ENCODE results near the gene SPESP1. TPM values are rescaled to one million over a fixed set of nuclear protein-coding genes. Genes with fewer than 3 reads are reported as not detected.

Gene SPESP1
- 10 to 100 TPM in 1 of 4 donors, 1 to 10 TPM in 3; 2.0 to 10.8 (median 7.1) TPM for total RNA-seq
- polyA plus RNA-seq: 4.9 TPM
- long read RNA-seq, donor 1, transcript SPESP1-201 (2 exons, 1,431 nt): major isoform, 21 of 23 reads
- long read RNA-seq, donor 1, partial matches to known transcripts: 0 of 23 reads
- long read RNA-seq, donor 1, other reads (novel, unspliced or antisense): 2 of 23 reads
- long read RNA-seq, donor 2, partial matches to known transcripts: 2 of 7 reads
- long read RNA-seq, donor 2, other reads (novel, unspliced or antisense): 1 of 7 reads
- long read RNA-seq, donor 3, transcript SPESP1-201 (2 exons, 1,431 nt): major isoform, 7 of 8 reads
- long read RNA-seq, donor 3, partial matches to known transcripts: 0 of 8 reads
- long read RNA-seq, donor 3, other reads (novel, unspliced or antisense): 1 of 8 reads
- long read RNA-seq, donor 4, transcript SPESP1-201 (2 exons, 1,431 nt): major isoform, 8 of 8 reads
- long read RNA-seq, donor 4, partial matches to known transcripts: 0 of 8 reads
- long read RNA-seq, donor 4, other reads (novel, unspliced or antisense): 0 of 8 reads

DNA sequence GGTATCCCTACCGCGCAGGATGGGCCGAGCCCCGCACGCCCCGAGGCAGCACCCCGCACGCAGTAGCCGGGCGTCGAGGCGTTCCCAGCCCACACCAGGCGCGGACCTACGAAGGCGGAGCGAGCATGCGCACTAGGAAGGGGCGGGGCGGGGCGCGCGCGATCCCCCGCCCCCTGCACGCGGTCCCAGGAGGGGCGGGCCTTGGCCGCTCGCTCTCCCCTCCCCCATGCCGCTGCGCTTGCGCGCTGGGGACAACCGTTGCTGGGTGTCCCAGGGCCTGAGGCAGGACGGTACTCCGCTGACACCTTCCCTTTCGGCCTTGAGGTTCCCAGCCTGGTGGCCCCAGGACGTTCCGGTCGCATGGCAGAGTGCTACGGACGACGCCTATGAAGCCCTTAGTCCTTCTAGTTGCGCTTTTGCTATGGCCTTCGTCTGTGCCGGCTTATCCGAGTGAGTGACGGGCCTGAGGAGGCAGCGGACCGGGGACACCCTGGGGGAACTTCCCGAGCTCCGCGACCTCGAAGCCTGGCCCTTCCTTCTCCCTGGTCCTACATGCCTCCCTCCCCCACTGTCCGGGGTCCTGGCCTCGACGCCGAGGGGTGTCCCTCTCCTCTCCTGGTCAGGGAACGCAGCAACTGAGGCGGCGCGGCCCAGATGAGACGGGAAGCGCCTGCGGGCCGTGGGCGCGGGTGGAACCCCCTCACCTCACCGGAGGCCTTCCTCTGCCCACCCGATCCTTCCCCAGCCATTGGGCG is at the start of gene SPESP1:
Gene SPESP1, plus strand, starts transcription at position 258 of the 755 bp plus-strand sequence. Its CDS starts 129 bp downstream, at position 387.
- ATAC-seq (peak; percentile 91 to 92), DNase-seq (peak; percentile 69 to 92 (median 89))
- Histone ChIP-seq H3K9me3 (ENCODE audit: control insufficient read depth, low read length) (no peaks in the 10 kb centered on the region), H3K27ac (ENCODE audit: low read length) (no peak within 1 kb of the TSS), H3K27me3 (ENCODE audit: control insufficient read depth, insufficient read depth) (no peaks in the 10 kb centered on the region), H3K4me1 (ENCODE audit: control insufficient read depth, insufficient read depth, low read length) (no peaks in the 10 kb centered on the region), H3K4me3 (ENCODE audit: low read length) (peak within 1 kb of the TSS; percentile 9)
- intact Hi-C loops (cut with DNase I): no loop called here
- 56% methylated on average over 72 of the region's 72 CpGs for WGBS

DNA sequence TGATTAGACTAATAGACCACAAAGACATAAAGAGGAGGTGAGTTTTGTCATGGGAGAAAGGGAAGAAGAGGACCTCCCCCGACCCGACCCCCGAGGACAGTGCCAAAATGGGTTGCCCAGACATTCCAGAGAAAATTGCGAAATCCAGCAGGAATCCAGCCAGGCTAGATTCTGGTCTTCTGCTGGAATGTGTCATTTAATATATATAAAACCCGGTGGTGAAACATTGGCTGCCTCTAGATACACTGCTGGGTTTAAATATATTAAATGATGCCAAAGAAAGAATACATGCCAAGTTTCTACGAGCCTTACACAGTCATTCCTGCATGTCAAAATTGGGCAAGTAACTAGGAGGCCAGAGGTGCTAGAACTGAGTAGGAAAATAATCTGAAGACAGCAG is 45.3 kb upstream of the SPESP1 start:
- Histone ChIP-seq H3K27me3 (ENCODE audit: control insufficient read depth, insufficient read depth) (no peaks in the 10 kb centered on the region), H3K4me3 (ENCODE audit: low read length) (no peak overlapping the region), H3K27ac (ENCODE audit: low read length) (no peak overlapping the region), H3K4me1 (ENCODE audit: control insufficient read depth, insufficient read depth, low read length) (no peaks in the 10 kb centered on the region), H3K9me3 (ENCODE audit: control insufficient read depth, low read length) (no peaks in the 10 kb centered on the region)
- DNase-seq (peak in 1 of 3 donors; percentile 50), ATAC-seq (no peak)
- 29% methylated on average over 6 of the region's 6 CpGs for WGBS
- intact Hi-C loops (cut with DNase I): no loop called here

DNA sequence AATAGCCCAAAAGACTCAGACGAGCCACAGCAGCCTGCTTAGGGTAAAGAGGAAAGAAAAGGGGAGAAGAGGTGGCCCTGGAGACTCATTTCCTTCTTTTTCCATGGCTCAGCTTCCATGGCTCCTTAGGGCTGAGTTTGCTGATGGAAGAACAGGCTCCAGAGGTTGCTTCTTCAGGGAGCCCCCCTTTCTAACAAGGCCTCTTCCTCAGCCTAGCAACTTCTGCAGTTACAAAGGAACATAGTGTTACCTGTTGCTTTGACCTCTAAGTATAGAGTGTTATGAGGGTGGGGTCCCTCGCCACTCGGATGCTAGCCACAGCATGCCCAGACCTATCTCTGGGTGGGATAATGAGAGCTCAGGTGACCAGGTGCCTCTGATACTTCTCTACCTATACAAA is 43.2 kb upstream of the SPESP1 start:
- Histone ChIP-seq H3K27me3 (ENCODE audit: control insufficient read depth, insufficient read depth) (no peaks in the 10 kb centered on the region), H3K4me1 (ENCODE audit: control insufficient read depth, insufficient read depth, low read length) (no peaks in the 10 kb centered on the region), H3K9me3 (ENCODE audit: control insufficient read depth, low read length) (no peaks in the 10 kb centered on the region), H3K4me3 (ENCODE audit: low read length) (no peak overlapping the region), H3K27ac (ENCODE audit: low read length) (no peak overlapping the region)
- ATAC-seq (no peak), DNase-seq (no peak)
- 88% methylated on average over 3 of the region's 3 CpGs for WGBS
- intact Hi-C loops (cut with DNase I): no loop called here

DNA sequence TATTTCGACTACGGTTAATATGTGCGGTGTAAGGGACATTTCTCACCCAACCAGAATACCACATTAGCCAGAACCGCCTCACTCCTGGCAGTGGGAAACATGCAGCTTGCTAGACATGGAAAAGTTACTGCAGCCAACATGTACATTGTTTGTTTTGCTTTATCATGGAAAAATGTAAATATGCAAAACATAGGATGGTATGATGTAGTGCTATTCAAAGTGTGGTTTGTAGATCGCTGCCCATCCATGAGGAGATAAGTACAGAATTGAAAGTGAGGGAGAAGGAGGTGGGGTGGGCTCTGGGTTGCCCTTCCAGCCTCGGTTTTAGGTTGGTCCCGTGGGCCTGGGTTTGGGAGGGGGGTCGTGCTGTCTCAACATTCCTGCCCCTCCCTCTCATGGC is 42.5 kb upstream of the SPESP1 start:
- Histone ChIP-seq H3K27ac (ENCODE audit: low read length) (no peak overlapping the region), H3K4me3 (ENCODE audit: low read length) (no peak overlapping the region), H3K9me3 (ENCODE audit: control insufficient read depth, low read length) (no peaks in the 10 kb centered on the region), H3K4me1 (ENCODE audit: control insufficient read depth, insufficient read depth, low read length) (no peaks in the 10 kb centered on the region), H3K27me3 (ENCODE audit: control insufficient read depth, insufficient read depth) (no peaks in the 10 kb centered on the region)
- intact Hi-C loops (cut with DNase I): no loop called here
- ATAC-seq: no peak
- DNase-seq: no peak
- 88% methylated on average over 8 of the region's 8 CpGs for WGBS

DNA sequence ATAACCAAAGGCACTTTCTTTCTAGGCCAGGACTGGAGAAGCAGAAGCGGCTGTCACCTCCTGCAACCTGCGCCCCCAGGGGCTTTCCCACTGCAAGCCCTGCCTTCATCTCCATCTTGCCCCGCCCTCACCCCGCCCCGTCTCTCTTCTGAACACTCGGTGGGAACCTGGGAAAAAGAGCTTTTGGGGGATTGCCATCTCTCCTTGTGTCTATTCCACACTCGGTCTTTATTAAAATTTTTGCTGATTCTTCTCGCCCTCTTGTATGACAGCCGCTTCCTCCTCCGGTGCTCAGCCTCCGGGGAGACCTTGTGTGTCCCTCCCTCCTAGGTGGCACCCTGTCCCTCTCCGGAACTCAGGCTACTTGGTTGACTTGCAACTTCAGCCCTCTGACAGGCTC is 41.9 kb upstream of the SPESP1 start:
- Histone ChIP-seq H3K9me3 (ENCODE audit: control insufficient read depth, low read length) (no peaks in the 10 kb centered on the region), H3K4me1 (ENCODE audit: control insufficient read depth, insufficient read depth, low read length) (no peaks in the 10 kb centered on the region), H3K27ac (ENCODE audit: low read length) (no peak overlapping the region), H3K27me3 (ENCODE audit: control insufficient read depth, insufficient read depth) (no peaks in the 10 kb centered on the region), H3K4me3 (ENCODE audit: low read length) (no peak overlapping the region)
- DNase-seq: no peak
- ATAC-seq: no peak
- intact Hi-C loops (cut with DNase I): no loop called here
- WGBS: 59% methylated on average over 12 of the region's 12 CpGs

DNA sequence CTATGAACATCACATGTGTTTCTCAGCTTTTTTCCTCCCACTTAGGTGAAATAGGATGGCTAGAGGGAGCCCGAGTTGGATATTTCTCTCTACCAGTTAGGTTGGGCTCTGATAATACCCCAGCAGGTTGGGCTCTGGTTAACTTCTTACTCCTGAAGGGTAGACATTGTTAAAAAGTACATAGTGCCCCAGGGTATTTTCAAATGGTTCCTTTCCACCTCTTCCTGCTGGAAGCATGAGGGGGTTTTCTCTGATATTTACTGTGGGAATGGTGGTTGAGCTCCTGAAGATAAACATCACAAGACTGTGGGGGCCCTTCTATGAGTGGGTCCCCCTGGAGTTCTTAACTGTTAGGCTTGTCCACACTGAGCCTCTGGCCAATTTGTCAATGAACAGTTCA is 36.1 kb upstream of the SPESP1 start:
- Histone ChIP-seq H3K27me3 (ENCODE audit: control insufficient read depth, insufficient read depth) (no peaks in the 10 kb centered on the region), H3K9me3 (ENCODE audit: control insufficient read depth, low read length) (no peaks in the 10 kb centered on the region), H3K27ac (ENCODE audit: low read length) (no peak overlapping the region), H3K4me1 (ENCODE audit: control insufficient read depth, insufficient read depth, low read length) (no peaks in the 10 kb centered on the region), H3K4me3 (ENCODE audit: low read length) (no peak overlapping the region)
- intact Hi-C loops (cut with DNase I): no loop called here
- WGBS: 54% methylated on average over 1 of the region's 1 CpG
- ATAC-seq: no peak
- no peak for DNase-seq

DNA sequence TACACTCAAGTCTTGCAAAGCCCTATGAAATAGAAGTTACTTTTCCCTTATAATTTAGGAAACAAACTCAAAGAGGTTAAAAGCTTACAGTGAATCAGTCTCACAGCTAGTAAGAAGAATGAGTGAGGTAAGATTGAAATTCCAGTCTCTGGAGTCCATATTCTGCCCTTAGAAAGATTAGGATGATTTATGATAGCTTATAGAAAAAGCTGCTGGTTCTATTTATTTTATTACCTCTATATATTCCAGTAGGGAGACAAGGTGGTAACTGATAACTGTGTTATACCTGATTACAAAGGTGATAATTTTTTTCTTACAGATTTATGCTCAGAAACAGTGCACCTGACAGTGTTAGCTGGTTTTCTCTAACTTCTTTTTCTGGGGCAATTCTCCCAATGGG is 34.1 kb upstream of the SPESP1 start:
- ATAC-seq (no peak), DNase-seq (no peak)
- Histone ChIP-seq H3K4me3 (ENCODE audit: low read length) (no peak overlapping the region), H3K9me3 (ENCODE audit: control insufficient read depth, low read length) (no peaks in the 10 kb centered on the region), H3K27ac (ENCODE audit: low read length) (no peak overlapping the region), H3K4me1 (ENCODE audit: control insufficient read depth, insufficient read depth, low read length) (no peaks in the 10 kb centered on the region), H3K27me3 (ENCODE audit: control insufficient read depth, insufficient read depth) (no peaks in the 10 kb centered on the region)
- intact Hi-C loops (cut with DNase I): no loop called here

DNA sequence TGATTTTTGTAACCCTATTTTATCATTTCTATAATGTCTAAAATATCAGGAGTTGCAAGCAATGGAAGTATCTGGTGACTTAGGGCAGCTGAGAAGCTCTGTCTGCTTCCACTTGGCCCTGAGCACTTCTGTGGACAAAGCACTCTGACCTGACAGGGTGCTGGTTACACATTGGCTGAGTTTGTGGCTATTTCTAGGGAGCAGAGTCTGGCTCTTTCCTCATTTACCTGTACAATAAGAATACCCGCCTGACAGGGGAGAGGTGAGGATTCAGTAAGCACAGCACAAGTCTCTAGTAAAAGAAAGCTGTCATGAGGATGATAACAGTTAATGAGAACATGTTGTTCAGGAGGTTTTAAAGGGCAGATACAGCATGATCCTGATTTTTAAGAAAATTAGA is 33.3 kb upstream of the SPESP1 start:
- Histone ChIP-seq H3K4me3 (ENCODE audit: low read length) (no peak overlapping the region), H3K27me3 (ENCODE audit: control insufficient read depth, insufficient read depth) (no peaks in the 10 kb centered on the region), H3K9me3 (ENCODE audit: control insufficient read depth, low read length) (no peaks in the 10 kb centered on the region), H3K27ac (ENCODE audit: low read length) (no peak overlapping the region), H3K4me1 (ENCODE audit: control insufficient read depth, insufficient read depth, low read length) (no peaks in the 10 kb centered on the region)
- intact Hi-C loops (cut with DNase I): no loop called here
- no peak for DNase-seq
- 77% methylated on average over 1 of the region's 1 CpG for WGBS
- ATAC-seq: no peak

DNA sequence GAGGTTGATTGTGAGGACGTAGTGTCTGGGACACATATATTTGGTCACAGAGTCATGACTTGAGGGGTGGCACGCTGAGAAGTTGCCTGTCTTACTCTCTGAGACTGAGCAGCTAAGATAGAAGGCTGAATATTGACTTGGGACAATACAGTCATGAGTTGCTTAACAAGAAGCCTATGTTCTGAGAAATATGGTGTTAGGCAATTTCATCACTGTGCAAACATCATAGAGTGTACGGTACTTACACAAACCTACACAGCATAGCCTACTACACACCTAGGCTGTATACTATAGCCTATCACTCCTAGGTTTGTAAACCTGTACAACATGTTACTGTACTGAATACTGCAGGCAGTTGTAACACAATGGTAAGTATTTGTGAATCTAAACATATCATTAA is 30.3 kb upstream of the SPESP1 start:
- Histone ChIP-seq H3K4me3 (ENCODE audit: low read length) (no peak overlapping the region), H3K27me3 (ENCODE audit: control insufficient read depth, insufficient read depth) (no peaks in the 10 kb centered on the region), H3K4me1 (ENCODE audit: control insufficient read depth, insufficient read depth, low read length) (no peaks in the 10 kb centered on the region), H3K27ac (ENCODE audit: low read length) (no peak overlapping the region), H3K9me3 (ENCODE audit: control insufficient read depth, low read length) (no peaks in the 10 kb centered on the region)
- intact Hi-C loops (cut with DNase I): no loop called here
- no peak for DNase-seq
- ATAC-seq: no peak
- WGBS: 84% methylated on average over 3 of the region's 3 CpGs

DNA sequence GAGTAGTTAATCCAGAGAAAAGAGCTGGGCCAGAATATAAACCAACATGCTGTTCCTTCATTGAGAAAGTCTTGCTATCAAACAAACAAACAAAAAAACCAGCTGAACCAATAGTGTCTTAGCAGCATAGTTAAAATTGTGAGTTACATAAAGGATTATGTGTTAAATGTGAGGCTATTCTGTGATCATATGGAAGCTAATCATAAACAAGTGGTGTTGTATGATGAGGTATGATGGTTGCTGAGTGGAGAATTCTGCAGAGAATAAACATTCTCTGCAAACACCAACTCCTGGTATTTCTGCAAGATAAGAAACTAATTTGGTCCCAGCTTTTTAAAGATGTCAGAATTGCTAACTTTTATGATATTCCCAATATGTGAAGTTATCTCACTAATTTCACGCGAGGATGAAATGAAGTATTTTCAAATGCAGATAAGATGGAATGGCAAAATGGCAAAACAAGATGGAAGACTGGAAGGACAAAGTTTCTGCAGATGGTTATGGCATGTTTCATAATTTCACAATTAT is 22.9 kb upstream of the SPESP1 start:
- Histone ChIP-seq H3K9me3 (ENCODE audit: control insufficient read depth, low read length) (no peaks in the 10 kb centered on the region), H3K4me3 (ENCODE audit: low read length) (no peak overlapping the region), H3K4me1 (ENCODE audit: control insufficient read depth, insufficient read depth, low read length) (no peaks in the 10 kb centered on the region), H3K27ac (ENCODE audit: low read length) (no peak overlapping the region), H3K27me3 (ENCODE audit: control insufficient read depth, insufficient read depth) (no peaks in the 10 kb centered on the region)
- WGBS: 74% methylated on average over 2 of the region's 2 CpGs
- no peak for DNase-seq
- intact Hi-C loops (cut with DNase I): no loop called here
- no peak for ATAC-seq

DNA sequence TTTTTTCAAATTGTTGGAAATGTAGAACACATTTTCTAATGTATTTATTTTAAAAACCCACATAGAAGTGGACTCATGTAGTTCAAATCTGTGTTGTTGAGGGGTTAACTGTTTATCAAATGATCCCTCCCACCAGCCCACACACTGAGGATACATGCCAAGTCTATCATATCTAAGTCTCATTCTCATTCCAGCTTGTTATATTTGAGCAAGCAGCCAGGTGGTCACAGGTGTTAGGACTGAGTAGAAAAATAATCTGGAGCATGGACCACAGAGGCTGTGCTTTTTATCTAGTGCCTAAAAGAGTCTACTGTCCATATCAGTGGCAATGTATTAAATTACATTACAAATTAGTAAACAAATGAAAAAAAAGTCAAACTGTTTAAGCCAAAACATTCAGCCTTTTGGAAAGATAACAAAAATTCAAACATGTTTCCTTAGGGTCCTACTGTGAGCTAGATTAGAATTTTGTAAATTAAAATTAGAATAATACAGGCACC is 20.7 kb upstream of the SPESP1 start:
- ATAC-seq (no peak), DNase-seq (no peak)
- Histone ChIP-seq H3K4me3 (ENCODE audit: low read length) (no peak overlapping the region), H3K9me3 (ENCODE audit: control insufficient read depth, low read length) (no peaks in the 10 kb centered on the region), H3K27me3 (ENCODE audit: control insufficient read depth, insufficient read depth) (no peaks in the 10 kb centered on the region), H3K27ac (ENCODE audit: low read length) (no peak overlapping the region), H3K4me1 (ENCODE audit: control insufficient read depth, insufficient read depth, low read length) (no peaks in the 10 kb centered on the region)
- intact Hi-C loops (cut with DNase I): no loop called here
